ENCODE measurements around the gene EPG5.
"Not testable (repeated sequence)": the region's sequence is repeated elsewhere in the genome, so short reads cannot be mapped to it uniquely, and the experiment has no call there.

Gene EPG5

GRCh38 chr18:45959484-45959883 lies 7.6 kb downstream of the EPG5 start:
- H3K4me1 ChIP-seq (ENCODE audit: insufficient read depth, low read length); H3K36me3 ChIP-seq (ENCODE audit: insufficient read depth, low read length); H3K9ac ChIP-seq (ENCODE audit: low read depth, low read length); H3K9me3 ChIP-seq (ENCODE audit: control insufficient read depth, insufficient read depth, low read length): not testable (repeated sequence)

GRCh38 chr18:45958730-45959129 lies 8.4 kb downstream of the EPG5 start:
- Histone ChIP-seq H3K9me3 (ENCODE audit: control insufficient read depth, insufficient read depth, low read length) (no peaks in the 10 kb centered on the region), H3K4me1 (ENCODE audit: insufficient read depth, low read length) (no peaks in the 10 kb centered on the region), H3K36me3 (ENCODE audit: insufficient read depth, low read length) (peaks cover 11% of the 10 kb centered on the region; the same call in 1 of the 2 replicates), H3K9ac (ENCODE audit: low read depth, low read length) (no peak overlapping the region)

- Histone ChIP-seq H3K36me3 (ENCODE audit: insufficient read depth, low read length) (peaks cover 10% of the 10 kb centered on the region; the same call in 1 of the 2 replicates), H3K9ac (ENCODE audit: low read depth, low read length) (no peak overlapping the region), H3K9me3 (ENCODE audit: control insufficient read depth, insufficient read depth, low read length) (no peaks in the 10 kb centered on the region), H3K4me1 (ENCODE audit: insufficient read depth, low read length) (no peaks in the 10 kb centered on the region)
These were observed 9.1 kb downstream of the EPG5 start for GRCh38 chr18:45958027-45958426.

GRCh38 chr18:45957100-45957499 lies 10.0 kb downstream of the EPG5 start:
- no peaks in the 10 kb centered on the region for H3K9me3 ChIP-seq (ENCODE audit: control insufficient read depth, insufficient read depth, low read length)
- no peaks in the 10 kb centered on the region for H3K4me1 ChIP-seq (ENCODE audit: insufficient read depth, low read length)
- peaks cover 7% of the 10 kb centered on the region; the same call in 1 of the 2 replicates for H3K36me3 ChIP-seq (ENCODE audit: insufficient read depth, low read length)
- no peak overlapping the region for H3K9ac ChIP-seq (ENCODE audit: low read depth, low read length)

GRCh38 chr18:45954070-45954934 lies 12.8 kb downstream of the EPG5 start:
- H3K4me1 ChIP-seq (ENCODE audit: insufficient read depth, low read length) = no peaks in the 10 kb centered on the region
- no peak overlapping the region for H3K9ac ChIP-seq (ENCODE audit: low read depth, low read length)
- peaks cover 7% of the 10 kb centered on the region; the same call in 1 of the 2 replicates for H3K36me3 ChIP-seq (ENCODE audit: insufficient read depth, low read length)
- H3K9me3 ChIP-seq (ENCODE audit: control insufficient read depth, insufficient read depth, low read length) = no peaks in the 10 kb centered on the region

- no peak overlapping the region for H3K9ac ChIP-seq (ENCODE audit: low read depth, low read length)
- no peaks in the 10 kb centered on the region for H3K9me3 ChIP-seq (ENCODE audit: control insufficient read depth, insufficient read depth, low read length)
- H3K36me3 ChIP-seq (ENCODE audit: insufficient read depth, low read length) = peaks cover 22% of the 10 kb centered on the region
- H3K4me1 ChIP-seq (ENCODE audit: insufficient read depth, low read length) = no peaks in the 10 kb centered on the region
These were observed 16.0 kb downstream of the EPG5 start for GRCh38 chr18:45951016-45951714.

- H3K9ac ChIP-seq (ENCODE audit: low read depth, low read length) = no peak overlapping the region
- peaks cover 32% of the 10 kb centered on the region for H3K36me3 ChIP-seq (ENCODE audit: insufficient read depth, low read length)
- no peaks in the 10 kb centered on the region for H3K9me3 ChIP-seq (ENCODE audit: control insufficient read depth, insufficient read depth, low read length)
- no peaks in the 10 kb centered on the region for H3K4me1 ChIP-seq (ENCODE audit: insufficient read depth, low read length)
These were observed 21.5 kb downstream of the EPG5 start for GRCh38 chr18:45945669-45946068.

- Histone ChIP-seq H3K36me3 (ENCODE audit: insufficient read depth, low read length) (peaks cover 16% of the 10 kb centered on the region), H3K4me1 (ENCODE audit: insufficient read depth, low read length) (no peaks in the 10 kb centered on the region), H3K9ac (ENCODE audit: low read depth, low read length) (no peak overlapping the region), H3K9me3 (ENCODE audit: control insufficient read depth, insufficient read depth, low read length) (no peaks in the 10 kb centered on the region)
These were observed 26.4 kb downstream of the EPG5 start for GRCh38 chr18:45940724-45941123.

GRCh38 chr18:45939236-45939635 lies 27.9 kb downstream of the EPG5 start:
- Histone ChIP-seq H3K36me3 (ENCODE audit: insufficient read depth, low read length) (peaks cover 14% of the 10 kb centered on the region), H3K9ac (ENCODE audit: low read depth, low read length) (no peak overlapping the region), H3K9me3 (ENCODE audit: control insufficient read depth, insufficient read depth, low read length) (no peaks in the 10 kb centered on the region), H3K4me1 (ENCODE audit: insufficient read depth, low read length) (no peaks in the 10 kb centered on the region)

GRCh38 chr18:45938488-45938935 lies 28.6 kb downstream of the EPG5 start:
- Histone ChIP-seq H3K9ac (ENCODE audit: low read depth, low read length) (no peak overlapping the region), H3K9me3 (ENCODE audit: control insufficient read depth, insufficient read depth, low read length) (no peaks in the 10 kb centered on the region), H3K36me3 (ENCODE audit: insufficient read depth, low read length) (peaks cover 14% of the 10 kb centered on the region), H3K4me1 (ENCODE audit: insufficient read depth, low read length) (no peaks in the 10 kb centered on the region)

GRCh38 chr18:45935591-45936335 lies 31.4 kb downstream of the EPG5 start:
- no peaks in the 10 kb centered on the region for H3K9me3 ChIP-seq (ENCODE audit: control insufficient read depth, insufficient read depth, low read length)
- H3K36me3 ChIP-seq (ENCODE audit: insufficient read depth, low read length) = no peaks in the 10 kb centered on the region; the same call in 1 of the 2 replicates
- no peak overlapping the region for H3K9ac ChIP-seq (ENCODE audit: low read depth, low read length)
- no peaks in the 10 kb centered on the region for H3K4me1 ChIP-seq (ENCODE audit: insufficient read depth, low read length)

- Histone ChIP-seq H3K9me3 (ENCODE audit: control insufficient read depth, insufficient read depth, low read length) (no peaks in the 10 kb centered on the region), H3K4me1 (ENCODE audit: insufficient read depth, low read length) (no peaks in the 10 kb centered on the region), H3K36me3 (ENCODE audit: insufficient read depth, low read length) (no peaks in the 10 kb centered on the region; the same call in 1 of the 2 replicates), H3K9ac (ENCODE audit: low read depth, low read length) (no peak overlapping the region)
These were observed 34.4 kb downstream of the EPG5 start for GRCh38 chr18:45932708-45933107.

GRCh38 chr18:45930963-45931362 lies 36.2 kb downstream of the EPG5 start:
- Histone ChIP-seq H3K9ac (ENCODE audit: low read depth, low read length) (no peak overlapping the region), H3K36me3 (ENCODE audit: insufficient read depth, low read length) (no peaks in the 10 kb centered on the region; the same call in 1 of the 2 replicates), H3K9me3 (ENCODE audit: control insufficient read depth, insufficient read depth, low read length) (no peaks in the 10 kb centered on the region), H3K4me1 (ENCODE audit: insufficient read depth, low read length) (no peaks in the 10 kb centered on the region)

- H3K36me3 ChIP-seq (ENCODE audit: insufficient read depth, low read length) = peaks cover 4% of the 10 kb centered on the region
- no peaks in the 10 kb centered on the region for H3K9me3 ChIP-seq (ENCODE audit: control insufficient read depth, insufficient read depth, low read length)
- no peaks in the 10 kb centered on the region for H3K4me1 ChIP-seq (ENCODE audit: insufficient read depth, low read length)
- H3K9ac ChIP-seq (ENCODE audit: low read depth, low read length) = no peak overlapping the region
These were observed 40.4 kb downstream of the EPG5 start for GRCh38 chr18:45926691-45927090.

Data from ES-I3 (cell line).